ENCODE measurements around the gene CIRBP. TPM values are rescaled to one million over a fixed set of nuclear protein-coding genes. Genes with fewer than 3 reads are reported as not detected.

Gene CIRBP
- total RNA-seq, 1 experiment from 2014 or later = 219 TPM

- no peak for DNase-seq (ENCODE audit: low read depth)
Observed at GRCh38 chr19:1230783-1231489, 38.2 kb upstream of the CIRBP start.

DNA sequence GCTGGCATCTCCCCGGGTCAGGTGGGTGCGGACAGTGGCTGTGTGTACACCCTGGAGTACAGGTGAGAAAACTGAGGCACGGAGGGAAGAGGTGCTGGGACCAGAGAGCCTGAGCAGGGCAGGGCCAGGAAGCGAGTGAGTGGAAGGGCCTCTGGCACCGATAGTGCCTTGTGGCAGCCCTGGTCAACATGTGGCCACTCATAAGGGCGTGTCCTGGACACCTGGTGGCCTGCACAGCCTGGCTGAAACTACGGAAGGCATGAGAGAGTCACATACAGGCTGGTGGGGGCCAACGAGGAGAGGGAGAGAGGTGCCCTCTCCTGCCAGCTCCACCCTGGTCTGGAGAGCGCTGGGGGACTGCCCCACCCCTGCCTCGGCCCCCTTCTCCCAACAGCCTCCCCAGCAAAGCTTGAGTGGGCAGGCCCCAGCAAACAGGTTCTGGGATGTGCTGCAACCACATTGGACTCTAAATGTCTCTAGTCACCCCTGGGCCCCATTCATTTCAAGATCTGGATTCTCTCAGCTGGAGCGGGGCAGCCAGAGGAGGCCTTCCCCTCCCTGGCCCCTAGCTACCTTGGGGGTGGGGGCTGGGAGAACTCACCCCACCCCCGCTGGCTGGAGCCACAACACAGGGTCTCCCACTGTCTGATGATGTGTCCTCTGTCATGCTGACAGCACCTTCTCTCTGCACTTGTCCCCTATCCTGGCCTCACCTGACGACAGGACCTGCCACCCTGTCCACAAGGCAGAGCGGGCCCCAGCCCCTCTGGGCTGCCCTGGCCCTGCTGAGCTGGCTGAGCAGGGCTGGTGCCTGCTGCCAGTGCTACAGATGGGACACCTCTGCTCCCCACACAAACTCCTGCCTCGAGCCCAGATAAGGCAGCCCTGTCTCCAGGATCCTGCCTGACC is 37.1 kb upstream of the CIRBP start:
- DNase-seq (ENCODE audit: low read depth) = no peak

GRCh38 chr19:1232652-1233072 is 36.5 kb upstream of the CIRBP start:
- DNase-seq (ENCODE audit: low read depth) = peak; percentile 39

GRCh38 chr19:1233115-1233667 is 35.9 kb upstream of the CIRBP start:
- DNase-seq (ENCODE audit: low read depth) = no peak

- DNase-seq (ENCODE audit: low read depth) = no peak
Observed at GRCh38 chr19:1234051-1234954, 34.8 kb upstream of the CIRBP start.

DNA sequence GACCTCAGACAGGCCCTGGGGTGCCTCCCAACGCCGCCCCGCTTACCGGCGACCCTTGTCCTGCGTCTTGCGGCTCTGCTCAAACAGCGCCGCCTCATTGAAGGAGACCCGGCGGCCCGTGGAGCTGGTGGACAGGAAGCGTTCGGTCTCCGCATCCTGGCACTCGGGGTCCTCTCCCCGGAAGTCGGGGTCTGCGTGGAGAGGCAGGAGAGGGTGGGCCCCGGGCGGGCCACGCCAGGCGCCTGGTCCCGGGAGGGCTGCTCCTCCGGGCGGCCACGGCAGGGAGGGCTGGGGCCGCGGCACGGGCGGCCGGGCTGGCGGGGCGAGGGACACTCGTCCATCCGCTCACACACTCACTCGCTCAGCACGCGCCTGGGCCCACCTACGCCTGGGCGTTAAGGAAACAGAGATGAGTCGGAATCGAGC is 34.2 kb upstream of the CIRBP start:
- no peak for DNase-seq (ENCODE audit: low read depth)

DNA sequence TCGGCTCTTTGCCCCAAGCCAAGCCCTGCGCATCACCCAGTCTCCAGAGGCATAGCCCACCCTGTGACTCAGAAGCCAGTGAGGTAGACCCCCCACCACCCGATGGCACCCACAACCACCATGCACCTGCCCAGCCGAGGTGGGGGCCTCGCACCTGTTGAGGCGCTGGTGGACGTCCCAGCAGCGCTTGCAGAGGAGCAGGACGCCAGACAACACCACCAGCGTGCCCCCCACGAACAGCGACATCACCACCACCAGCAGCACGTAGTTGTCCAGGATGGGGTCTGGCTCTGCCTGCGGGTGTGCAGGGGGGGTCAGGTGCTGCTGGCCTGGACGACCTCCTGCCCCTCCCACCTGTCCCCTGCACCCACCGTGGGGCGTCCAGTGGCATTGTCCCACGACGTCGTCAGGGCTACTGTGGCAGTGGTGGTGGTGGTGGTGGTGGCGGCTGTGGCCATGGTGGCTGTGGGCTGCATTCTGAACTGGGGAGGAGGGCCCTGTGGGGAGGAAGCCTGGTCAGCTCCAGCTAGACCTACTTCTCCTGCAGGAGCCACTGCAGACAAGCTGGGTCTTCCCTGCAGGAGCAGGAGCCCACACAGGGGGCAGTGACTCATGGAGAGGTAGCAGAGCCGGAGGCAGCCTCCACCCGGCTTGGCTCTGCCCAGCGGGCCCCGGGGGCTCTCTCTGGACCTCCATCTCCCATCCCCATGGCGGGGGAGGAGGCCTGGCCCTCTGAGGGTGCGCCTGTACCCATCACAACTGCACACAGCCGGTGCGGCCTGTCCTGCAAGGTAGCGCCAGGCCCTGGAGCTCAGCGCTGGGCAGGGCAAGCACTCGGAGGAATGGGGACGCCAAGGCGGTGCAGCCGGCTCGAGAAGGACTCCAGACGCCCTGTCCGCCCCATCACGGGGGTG is 33.2 kb upstream of the CIRBP start:
- DNase-seq (ENCODE audit: low read depth) = peak; percentile 46

- DNase-seq (ENCODE audit: low read depth) = no peak
Observed at GRCh38 chr19:1236576-1236975, 32.6 kb upstream of the CIRBP start.

DNA sequence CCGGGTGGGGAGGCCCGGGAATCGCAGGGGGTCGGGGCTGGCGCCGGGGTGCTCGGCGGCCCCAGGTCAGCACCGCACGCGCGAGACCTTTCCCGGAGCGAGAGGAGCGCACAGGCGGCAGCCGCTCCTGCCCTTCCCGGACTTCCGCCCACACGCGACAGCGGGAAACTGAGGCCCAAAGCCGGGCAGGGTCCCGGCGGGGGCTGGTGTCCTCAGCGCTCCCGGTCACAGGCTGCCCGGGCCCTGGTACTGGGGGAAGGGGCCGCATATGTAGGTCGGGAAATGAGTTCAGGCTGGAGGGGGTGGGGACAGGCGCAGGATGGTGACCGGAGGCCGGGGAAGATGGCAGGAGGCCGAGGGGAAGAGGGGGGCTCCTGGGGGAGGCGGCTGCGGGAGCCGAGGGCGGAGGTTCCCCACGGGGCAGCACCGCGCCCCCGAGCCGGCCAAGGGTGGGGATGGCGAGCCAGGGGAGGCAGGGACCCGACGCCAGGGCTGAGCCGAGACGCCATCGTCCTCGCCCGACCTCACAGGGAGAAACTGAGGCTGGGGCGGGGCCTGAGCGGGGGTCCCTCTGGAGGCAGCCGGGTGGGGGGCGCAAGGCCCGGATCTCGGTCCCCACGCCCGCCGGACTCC is 32.0 kb upstream of the CIRBP start:
- no peak for DNase-seq (ENCODE audit: low read depth)

- DNase-seq (ENCODE audit: low read depth) = no peak
Observed at GRCh38 chr19:1237754-1238368, 31.3 kb upstream of the CIRBP start, which contains the start of gene CBARP. Gene CBARP (minus strand): TSS chr19:1238005. CDS start chr19:1236100, 1,905 bp downstream.

- no peak for DNase-seq (ENCODE audit: low read depth)
Observed at GRCh38 chr19:1238369-1239303, 30.5 kb upstream of the CIRBP start.

- DNase-seq (ENCODE audit: low read depth) = no peak
Observed at GRCh38 chr19:1239420-1239795, 29.7 kb upstream of the CIRBP start.

- peak; percentile 80 for DNase-seq (ENCODE audit: low read depth)
Observed at GRCh38 chr19:1239796-1240737, 29.1 kb upstream of the CIRBP start.

DNA sequence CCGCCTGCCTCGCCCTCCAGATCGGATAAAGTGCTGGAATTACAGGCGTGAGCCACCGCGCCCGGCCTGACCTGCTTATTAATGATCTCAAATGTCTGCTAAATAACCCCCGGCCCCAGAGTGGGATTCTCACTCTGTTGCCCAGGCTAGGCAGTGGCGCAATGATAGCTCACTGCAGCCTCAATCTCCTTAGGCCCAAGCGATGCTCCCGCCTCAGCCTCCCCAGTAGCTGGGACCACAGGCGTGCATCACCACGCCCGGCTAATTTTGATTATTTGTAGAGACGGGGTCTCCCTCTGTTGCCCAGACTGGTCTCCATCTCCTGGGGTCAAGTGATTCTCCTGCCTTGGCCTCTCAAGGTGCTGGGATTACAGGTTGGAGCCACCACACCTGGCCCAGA is 28.2 kb upstream of the CIRBP start:
- DNase-seq (ENCODE audit: low read depth) = no peak

DNA sequence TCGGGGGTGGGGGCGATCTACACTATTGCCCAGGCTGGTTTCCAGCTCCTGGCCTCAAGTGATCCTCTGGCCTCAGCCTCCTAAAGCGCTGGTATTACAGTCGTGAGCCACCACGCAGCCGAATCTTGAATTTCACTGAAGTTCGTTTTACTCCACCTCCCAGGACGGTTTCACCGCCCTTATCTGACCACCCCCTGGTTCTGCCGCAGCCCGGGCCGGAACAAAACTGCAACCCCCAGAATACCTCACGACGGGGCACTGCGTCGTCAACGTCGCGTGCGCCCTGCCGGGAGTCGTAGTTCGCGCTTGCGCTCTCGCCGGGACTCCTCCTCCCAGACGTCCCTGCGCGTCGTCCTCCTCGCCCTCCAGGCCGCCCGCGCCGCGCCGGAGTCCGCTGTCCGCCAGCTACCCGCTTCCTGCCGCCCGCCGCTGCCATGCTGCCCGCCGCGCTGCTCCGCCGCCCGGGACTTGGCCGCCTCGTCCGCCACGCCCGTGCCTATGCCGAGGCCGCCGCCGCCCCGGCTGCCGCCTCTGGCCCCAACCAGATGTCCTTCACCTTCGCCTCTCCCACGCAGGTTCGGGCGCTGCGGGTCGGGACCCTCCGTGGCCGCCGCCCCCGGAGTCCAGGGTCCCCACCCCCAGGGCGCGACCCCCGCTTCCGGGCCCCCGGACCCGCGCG is 27.6 kb upstream of the CIRBP start, which contains the start of gene ATP5F1D:
TSS of gene ATP5F1D (plus strand) at position 335 of the 679 bp plus-strand sequence. CDS start at position 435, 100 bp downstream.
- peak; percentile 94 for DNase-seq (ENCODE audit: low read depth)

Measured in HT1080 (cell line).